NCI-H510A (cell line): ENCODE data around the gene UBR4.

Experiments used
- DNase-seq: peaks from one replicate; lab custom pipeline; 2025; lab: John Stamatoyannopoulos, UW

UBR4 gene

GRCh38 chr1:19091196-19091953, 118.7 kb downstream of the UBR4 start:
- no peak for DNase-seq

- DNase-seq: no peak
Observed at GRCh38 chr1:19089524-19089923, 120.5 kb downstream of the UBR4 start.

- no peak for DNase-seq
Observed at GRCh38 chr1:19088717-19089442, 121.2 kb downstream of the UBR4 start.

- no peak for DNase-seq
Observed at GRCh38 chr1:19087737-19088594, 122.1 kb downstream of the UBR4 start.

GRCh38 chr1:19087017-19087736, 122.9 kb downstream of the UBR4 start:
- no peak for DNase-seq

GRCh38 chr1:19086176-19086875, 123.7 kb downstream of the UBR4 start:
- DNase-seq: no peak

GRCh38 chr1:19084206-19084738, 125.8 kb downstream of the UBR4 start:
- DNase-seq: no peak

GRCh38 chr1:19083081-19083480, 127.0 kb downstream of the UBR4 start:
- no peak for DNase-seq

- DNase-seq: no peak
Observed at GRCh38 chr1:19081218-19081893, 128.7 kb downstream of the UBR4 start.

- no peak for DNase-seq
Observed at GRCh38 chr1:19080721-19081120, 129.3 kb downstream of the UBR4 start.

GRCh38 chr1:19079541-19080472, 130.3 kb downstream of the UBR4 start:
- DNase-seq: no peak

GRCh38 chr1:19078536-19078935, 131.5 kb downstream of the UBR4 start:
- no peak for DNase-seq

- no peak for DNase-seq
Observed at GRCh38 chr1:19076841-19077616, 133.0 kb downstream of the UBR4 start.

GRCh38 chr1:19074902-19075721, 135.0 kb downstream of the UBR4 start:
- DNase-seq: no peak

- no peak for DNase-seq
Observed at GRCh38 chr1:19074361-19074901, 135.6 kb downstream of the UBR4 start.

- DNase-seq: no peak
Observed at GRCh38 chr1:19073311-19074186, 136.5 kb downstream of the UBR4 start.
